Subcutaneous abdominal adipose tissue (tissue), 5 donors: Measurements from ENCODE around the gene ZFX.
"Not testable (repeated sequence)": the region's sequence is repeated elsewhere in the genome, so short reads cannot be mapped to it uniquely, and the experiment has no call there.

Experiments used
- H3K27ac ChIP-seq: one replicate; pipeline ENCODE4 v1.7.0; 2013; ENCODE audit warnings: low read depth, mild to moderate bottlenecking, inconsistent platforms, low read length, moderate library complexity
- H3K27me3 ChIP-seq, 5 donors: one replicate each; pipeline ENCODE4 v1.7.0; 2013; ENCODE audit warnings: low read length in 5 of 5, inconsistent platforms in 1 of 5; ENCODE audit not compliant: control insufficient read depth in 5 of 5, insufficient read depth in 4 of 5
- H3K36me3 ChIP-seq, 5 donors: one replicate each; pipeline ENCODE4 v1.7.0; 2013; ENCODE audit warnings: low read length in 5 of 5; ENCODE audit not compliant: control insufficient read depth in 5 of 5, insufficient read depth in 5 of 5
- H3K4me1 ChIP-seq, 5 donors: one replicate each; pipeline ENCODE4 v1.7.0; 2013; ENCODE audit warnings: low read length in 5 of 5, mild to moderate bottlenecking in 3 of 5, moderate library complexity in 1 of 5; ENCODE audit not compliant: control insufficient read depth in 5 of 5, insufficient read depth in 5 of 5
- H3K4me3 ChIP-seq, 5 donors: one replicate each; pipeline ENCODE4 v1.7.0; 2013; ENCODE audit warnings: low read length in 5 of 5, low read depth in 1 of 5
- H3K9ac ChIP-seq, 5 donors: one replicate each; pipeline ENCODE4 v1.7.0; 2013; ENCODE audit warnings: low read length in 5 of 5, mild to moderate bottlenecking in 4 of 5, moderate library complexity in 3 of 5
- H3K9me3 ChIP-seq, 5 donors: one replicate each; pipeline ENCODE4 v1.7.0; 2013; ENCODE audit warnings: low read length in 5 of 5; ENCODE audit not compliant: control insufficient read depth in 5 of 5
- donor health status: healthy.
- donor health status: healthy.
- donor health status: healthy.
- donor health status: healthy.
- donor health status: healthy.

ZFX gene

DNA sequence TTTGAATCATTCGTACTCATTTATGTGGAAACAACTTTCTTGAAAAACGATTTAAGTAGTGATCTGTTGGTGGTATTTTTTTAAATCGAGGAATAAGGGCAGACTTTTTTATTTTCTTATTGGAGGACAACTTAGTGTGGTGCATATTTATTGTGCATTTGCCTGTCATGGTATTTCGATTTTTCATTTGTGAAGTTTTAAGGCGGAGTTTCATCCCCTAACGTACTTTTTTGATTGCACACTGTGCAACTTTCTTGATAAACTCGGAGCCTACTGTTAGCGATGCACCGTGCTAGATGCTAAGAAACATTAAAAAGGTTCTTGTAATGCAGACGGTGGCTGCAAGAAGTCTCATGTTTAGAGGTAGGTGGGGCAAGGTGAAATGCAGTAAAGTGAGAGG is 1.4 kb downstream of the ZFX start:
- H3K27ac ChIP-seq: peak overlapping the region; percentile 94
- peaks cover 0 to 3% (median 0%) of the 10 kb centered on the region in 5 donors for H3K36me3 ChIP-seq
- no peaks in the 10 kb centered on the region for H3K9me3 ChIP-seq
- peak overlapping the region; percentile 84 to 94 (median 89) for H3K9ac ChIP-seq
- peak overlapping the region; percentile 76 to 94 (median 86) for H3K4me3 ChIP-seq
- H3K27me3 ChIP-seq: no peaks in the 10 kb centered on the region
- peaks cover 12 to 75% (median 61%) of the 10 kb centered on the region in 5 donors for H3K4me1 ChIP-seq

DNA sequence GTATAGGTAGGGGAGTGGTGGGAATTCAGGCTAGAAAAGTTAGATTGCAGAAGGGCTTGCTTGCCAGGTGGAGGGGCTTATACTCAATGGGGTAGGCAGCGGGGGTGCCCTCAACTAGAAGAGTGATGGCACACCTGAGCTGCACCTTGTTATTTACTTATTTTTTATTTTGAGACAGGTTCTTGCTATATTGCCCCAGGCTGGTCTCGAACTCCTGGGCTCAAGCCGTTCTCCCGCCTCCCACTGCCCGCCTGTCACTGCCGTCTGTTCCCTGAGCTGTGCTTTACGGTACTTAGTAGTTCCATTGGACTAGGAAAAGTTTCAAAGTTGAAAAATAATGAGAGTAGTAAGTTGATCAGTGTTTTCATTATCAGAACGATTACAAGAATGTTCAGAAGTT is 2.0 kb downstream of the ZFX start:
- peak overlapping the region in 4 of 5 donors; percentile 74 to 93 (median 88) for H3K9ac ChIP-seq
- H3K4me1 ChIP-seq: peaks cover 12 to 75% (median 61%) of the 10 kb centered on the region in 5 donors
- H3K4me3 ChIP-seq: peak overlapping the region; percentile 76 to 94 (median 86)
- H3K27ac ChIP-seq: peak overlapping the region; percentile 94
- H3K9me3 ChIP-seq: no peaks in the 10 kb centered on the region
- peaks cover 0 to 3% (median 0%) of the 10 kb centered on the region in 5 donors for H3K36me3 ChIP-seq
- H3K27me3 ChIP-seq: no peaks in the 10 kb centered on the region

- H3K4me1 ChIP-seq: peaks cover 12 to 69% (median 49%) of the 10 kb centered on the region in 5 donors
- H3K9me3 ChIP-seq: no peaks in the 10 kb centered on the region
- H3K27me3 ChIP-seq: no peaks in the 10 kb centered on the region
- H3K27ac ChIP-seq: peak overlapping the region; percentile 94
- H3K36me3 ChIP-seq: peaks cover 0 to 3% (median 0%) of the 10 kb centered on the region in 5 donors
- peak overlapping the region in 3 of 5 donors; percentile 49 to 59 (median 51) for H3K9ac ChIP-seq
- peak overlapping the region in 3 of 5 donors; percentile 12 to 50 (median 39) for H3K4me3 ChIP-seq
Observed at GRCh38 chrX:24153178-24153795, 3.8 kb downstream of the ZFX start.

DNA sequence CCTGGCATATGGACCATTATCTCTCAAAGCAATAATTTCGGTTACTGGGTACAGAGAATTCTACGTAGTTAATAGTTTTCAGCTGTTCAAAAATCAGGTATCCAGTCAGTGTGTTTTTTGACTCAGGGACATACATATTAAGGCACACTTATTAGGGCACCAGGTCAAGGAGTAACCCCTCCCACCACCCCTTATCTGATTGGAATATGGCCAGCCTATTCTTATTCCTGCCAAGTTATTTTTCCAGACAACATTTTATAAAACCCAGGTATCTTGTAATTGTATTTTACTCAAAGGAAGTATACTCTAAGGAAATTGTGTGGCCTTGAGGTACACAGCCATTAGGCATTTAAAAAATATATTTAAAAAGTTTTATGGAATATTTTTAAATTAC is 4.3 kb downstream of the ZFX start:
- Histone ChIP-seq H3K9ac (peak overlapping the region in 2 of 5 donors; percentile 51 to 59), H3K27ac (peak overlapping the region; percentile 94), H3K27me3 (no peaks in the 10 kb centered on the region), H3K4me1 (peaks cover 12 to 64% (median 45%) of the 10 kb centered on the region in 5 donors), H3K4me3 (peak overlapping the region in 1 of 5 donors; percentile 12), H3K9me3 (no peaks in the 10 kb centered on the region), H3K36me3 (peaks cover 0 to 3% (median 0%) of the 10 kb centered on the region in 5 donors)

GRCh38 chrX:24154490-24155034 is 5.0 kb downstream of the ZFX start:
- H3K4me1 ChIP-seq: peaks cover 12 to 63% (median 45%) of the 10 kb centered on the region in 5 donors
- no peaks in the 10 kb centered on the region for H3K9me3 ChIP-seq
- H3K36me3 ChIP-seq: peaks cover 0 to 3% (median 0%) of the 10 kb centered on the region in 5 donors
- peak overlapping the region; percentile 24 for H3K27ac ChIP-seq
- no peaks in the 10 kb centered on the region for H3K27me3 ChIP-seq
- peak overlapping the region in 2 of 5 donors; percentile 51 to 56 for H3K9ac ChIP-seq
- no peak overlapping the region for H3K4me3 ChIP-seq

GRCh38 chrX:24155747-24156146 is 6.2 kb downstream of the ZFX start:
- not testable (repeated sequence) for H3K4me3 ChIP-seq, H3K9me3 ChIP-seq

DNA sequence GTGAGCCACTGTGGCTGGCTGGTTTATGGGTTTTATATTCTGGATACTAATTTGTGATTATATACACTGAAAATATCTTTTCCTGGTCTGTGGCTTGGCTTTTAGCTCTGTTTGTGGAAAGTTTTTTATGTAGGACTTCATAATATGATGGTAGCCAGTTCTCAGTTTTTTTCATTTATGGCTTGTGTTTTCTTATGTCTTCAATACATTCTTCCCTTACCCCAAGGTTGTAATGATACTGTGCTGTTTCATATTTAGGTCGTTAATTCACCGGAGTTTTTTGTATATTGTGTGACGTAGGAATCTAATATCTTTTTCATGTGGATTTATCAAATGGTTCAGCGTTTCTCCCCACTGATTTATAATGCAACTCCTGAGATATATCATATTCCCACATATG is 6.6 kb downstream of the ZFX start:
- Histone ChIP-seq H3K9me3 (no peaks in the 10 kb centered on the region), H3K36me3 (peaks cover 0 to 3% (median 0%) of the 10 kb centered on the region in 5 donors), H3K27ac (peak overlapping the region; percentile 24), H3K4me1 (peaks cover 11 to 60% (median 44%) of the 10 kb centered on the region in 5 donors), H3K4me3 (no peak overlapping the region), H3K9ac (peak overlapping the region in 1 of 5 donors; percentile 20), H3K27me3 (no peaks in the 10 kb centered on the region)

More at GRCh38 chrX:24155747-24156146, 6.2 kb downstream of the ZFX start:
- not testable (repeated sequence) for H3K27me3 ChIP-seq, H3K36me3 ChIP-seq
- Histone ChIP-seq H3K4me1 (peaks cover 12 to 60% (median 45%) of the 10 kb centered on the region in 5 donors), H3K9ac (peak overlapping the region in 1 of 5 donors; percentile 20), H3K27ac (peak overlapping the region; percentile 24)

DNA sequence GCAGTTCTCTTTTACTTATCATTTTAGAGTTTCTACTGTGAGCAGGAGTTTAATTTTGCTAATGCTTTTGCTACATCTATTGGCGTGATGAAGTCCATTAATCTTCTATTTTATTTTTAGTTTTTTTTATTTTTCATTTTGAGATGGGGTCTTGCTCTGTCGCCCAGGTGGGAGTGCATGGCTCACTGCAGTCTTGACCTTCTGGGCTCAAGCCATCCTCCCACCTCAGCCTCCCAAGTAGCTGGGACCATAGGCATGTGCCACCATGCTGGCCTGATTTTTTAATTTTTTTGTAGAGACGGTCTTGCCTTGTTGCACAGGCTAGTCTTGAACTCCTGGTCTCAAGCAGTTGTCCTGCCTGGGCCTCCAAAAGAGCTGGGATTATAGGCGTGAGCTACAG is 9.4 kb downstream of the ZFX start:
- peaks cover 3 to 40% (median 20%) of the 10 kb centered on the region in 5 donors for H3K4me1 ChIP-seq
- H3K9ac ChIP-seq: no peak overlapping the region
- no peak overlapping the region for H3K4me3 ChIP-seq
- H3K9me3 ChIP-seq: no peaks in the 10 kb centered on the region
- no peaks in the 10 kb centered on the region for H3K27me3 ChIP-seq
- no peak overlapping the region for H3K27ac ChIP-seq
- H3K36me3 ChIP-seq: peaks cover 0 to 5% (median 0%) of the 10 kb centered on the region in 5 donors

GRCh38 chrX:24166078-24166477 is 16.5 kb downstream of the ZFX start:
- Histone ChIP-seq H3K9me3 (no peaks in the 10 kb centered on the region), H3K27me3 (no peaks in the 10 kb centered on the region), H3K4me1 (peaks cover 0 to 29% (median 21%) of the 10 kb centered on the region in 5 donors), H3K4me3 (no peak overlapping the region), H3K27ac (no peak overlapping the region), H3K9ac (no peak overlapping the region), H3K36me3 (peaks cover 0 to 5% (median 0%) of the 10 kb centered on the region in 5 donors)
